B cell (primary cell): Measurements from ENCODE around the gene ARID1A.

Source experiments
- EZH2 ChIP-seq: IDR thresholded peaks from 2 replicates; pipeline ENCODE4 v1.6.1; 2012; ENCODE audit warnings: borderline replicate concordance, low read depth, mild to moderate bottlenecking, moderate library complexity, low read length; ENCODE audit not compliant: insufficient read depth, poor library complexity, severe bottlenecking
- TF ChIP-seq, protein P1 (sequence below): fragments of 200-600 bp; IDR thresholded peaks from one replicate; pipeline ENCODE4 v1.8.0; 2022; ENCODE audit warnings: antibody characterized with exemption, mild to moderate bottlenecking

- TF ChIP-seq, protein P1, sequence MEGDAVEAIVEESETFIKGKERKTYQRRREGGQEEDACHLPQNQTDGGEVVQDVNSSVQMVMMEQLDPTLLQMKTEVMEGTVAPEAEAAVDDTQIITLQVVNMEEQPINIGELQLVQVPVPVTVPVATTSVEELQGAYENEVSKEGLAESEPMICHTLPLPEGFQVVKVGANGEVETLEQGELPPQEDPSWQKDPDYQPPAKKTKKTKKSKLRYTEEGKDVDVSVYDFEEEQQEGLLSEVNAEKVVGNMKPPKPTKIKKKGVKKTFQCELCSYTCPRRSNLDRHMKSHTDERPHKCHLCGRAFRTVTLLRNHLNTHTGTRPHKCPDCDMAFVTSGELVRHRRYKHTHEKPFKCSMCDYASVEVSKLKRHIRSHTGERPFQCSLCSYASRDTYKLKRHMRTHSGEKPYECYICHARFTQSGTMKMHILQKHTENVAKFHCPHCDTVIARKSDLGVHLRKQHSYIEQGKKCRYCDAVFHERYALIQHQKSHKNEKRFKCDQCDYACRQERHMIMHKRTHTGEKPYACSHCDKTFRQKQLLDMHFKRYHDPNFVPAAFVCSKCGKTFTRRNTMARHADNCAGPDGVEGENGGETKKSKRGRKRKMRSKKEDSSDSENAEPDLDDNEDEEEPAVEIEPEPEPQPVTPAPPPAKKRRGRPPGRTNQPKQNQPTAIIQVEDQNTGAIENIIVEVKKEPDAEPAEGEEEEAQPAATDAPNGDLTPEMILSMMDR = no peak
- no peak for TF ChIP-seq EZH2
Observed at GRCh38 chr1:26748351-26748750, 52.5 kb downstream of the ARID1A start.
